A549 (cell line): ENCODE data around the gene RCAN2. TPM values are rescaled to one million over a fixed set of nuclear protein-coding genes. Genes with fewer than 3 reads are reported as not detected.

ENCODE experiments used
- ATAC-seq, 2 experiments: fragments of 200-7000 bp in 1 of 2; fragments of >200 bp in 1 of 2; cut with Nextera tagmentation in 1 of 2; cut with Tn5 transposase in 1 of 2; 3 replicates each; pipeline versions ENCODE4 v1.8.0 to v1.9.1; 2018 to 2020; ENCODE audit warnings: mild to moderate bottlenecking in 1 of 2, moderate library complexity in 1 of 2
- CTCF ChIA-PET: fragments of 300-600 bp; sonication (Branson Sonifier 250); formaldehyde crosslinking; extraction: SDS; loops from one replicate; lab custom pipeline; 2021; ENCODE audit warnings: antibody characterized with exemption, inconsistent platforms; lab: Yijun Ruan, JAX
- POLR2A ChIA-PET: fragments of 350-600 bp; formaldehyde crosslinking; extraction: SDS; loops from one replicate; lab custom pipeline; 2021; ENCODE audit warnings: antibody characterized with exemption, inconsistent platforms; lab: Yijun Ruan, JAX
- DNase-seq, 2 experiments: peaks; one replicate each; pipeline versions ENCODE4 v3.0.0 to v3.0.0-alpha.2; 2011 to 2016; ENCODE audit warnings: low read depth in 1 of 2, low spot score in 1 of 2
- FAIRE-seq: peaks from 2 replicates; lab custom pipeline; 2011; peaks lifted over from hg19 to GRCh38; lab: Jason Lieb, UNC
- H3K27ac ChIP-seq, 2 experiments: fragments of >200 bp; sonication (Bioruptor Twin); formaldehyde crosslinking; 3 replicates each; pipeline ENCODE4 v1.5.1; 2016 to 2017
- H3K4me1 ChIP-seq: fragments of >200 bp; sonication (Bioruptor Twin); formaldehyde crosslinking; 3 replicates; pipeline ENCODE4 v1.6.1; 2016
- H3K4me2 ChIP-seq: fragments of >200 bp; sonication (Bioruptor Twin); formaldehyde crosslinking; 3 replicates; pipeline ENCODE4 v1.6.1; 2016
- H3K4me3 ChIP-seq: fragments of >200 bp; sonication (Bioruptor Twin); formaldehyde crosslinking; 3 replicates; pipeline ENCODE4 v1.5.1; 2016
- H3K9me3 ChIP-seq: fragments of >200 bp; sonication (Bioruptor Twin); formaldehyde crosslinking; 3 replicates; pipeline ENCODE4 v1.6.1; 2016
- CBX8 ChIP-seq: fragments of 200-600 bp; sonication (generic); IDR thresholded peaks from 2 replicates; pipeline ENCODE4 v1.6.1; 2016
- CHD2 ChIP-seq: fragments of 150-350 bp; IDR thresholded peaks from 2 replicates; pipeline ENCODE4 v1.6.1; 2014; ENCODE audit warnings: low read length; ENCODE audit not compliant: partially characterized antibody
- EHF ChIP-seq: fragments of 250-450 bp; sonication (Bioruptor Pico); IDR thresholded peaks from 2 replicates; pipeline ENCODE4 v1.5.0; 2020; ENCODE audit warnings: mild to moderate bottlenecking
- EHMT2 ChIP-seq: fragments of 200-600 bp; sonication (generic); IDR thresholded peaks from 2 replicates; pipeline ENCODE4 v1.6.1; 2016; ENCODE audit warnings: antibody characterized with exemption, low read depth, mild to moderate bottlenecking, moderate library complexity
- HOXA7 ChIP-seq: fragments of 250-450 bp; sonication (Bioruptor Pico); IDR thresholded peaks from 2 replicates; pipeline ENCODE4 v1.5.0; 2020; ENCODE audit warnings: mild to moderate bottlenecking, moderate library complexity
- HOXB13 ChIP-seq: fragments of 250-450 bp; sonication (Bioruptor Pico); IDR thresholded peaks from 2 replicates; pipeline ENCODE4 v1.5.0; 2020; ENCODE audit warnings: low read depth, mild to moderate bottlenecking, moderate library complexity
- JUN ChIP-seq, 2 experiments: fragments of >200 bp; sonication (Bioruptor Twin); formaldehyde crosslinking; IDR thresholded peaks; 2 replicates in 1 of 2; 3 replicates in 1 of 2; pipeline ENCODE4 v1.6.1; 2016 to 2017
- KDM5A ChIP-seq: fragments of 200-600 bp; sonication (generic); IDR thresholded peaks from 2 replicates; pipeline ENCODE4 v1.6.1; 2016; ENCODE audit warnings: antibody characterized with exemption, mild to moderate bottlenecking
- MAFK ChIP-seq: fragments of 450-650 bp; IDR thresholded peaks from 2 replicates; pipeline ENCODE4 v1.6.1; 2014; ENCODE audit not compliant: partially characterized antibody
- MAZ ChIP-seq: fragments of 150-350 bp; IDR thresholded peaks from 2 replicates; pipeline ENCODE4 v1.6.1; 2014; ENCODE audit warnings: antibody characterized with exemption, low read depth, low read length, borderline replicate concordance
- NR3C1 ChIP-seq: fragments of >200 bp; sonication (Bioruptor Twin); formaldehyde crosslinking; IDR thresholded peaks from 3 replicates; pipeline ENCODE4 v1.6.1; 2017
- POLR2AphosphoS2 ChIP-seq: conservative IDR thresholded peaks from 2 replicates; pipeline ENCODE4 v1.6.1; 2012; ENCODE audit warnings: low read length, improper control_type of control experiment, inconsistent platforms
- RAD21 ChIP-seq, 2 experiments: fragments of >200 bp in 1 of 2; sonication (Bioruptor Twin) in 1 of 2; formaldehyde crosslinking in 1 of 2; IDR thresholded peaks in 1 of 2; conservative IDR thresholded peaks in 1 of 2; 2 replicates in 1 of 2; 3 replicates in 1 of 2; pipeline ENCODE4 v1.6.1; 2012 to 2018; ENCODE audit warnings: inconsistent platforms in 1 of 2
- RARB ChIP-seq: fragments of 250-450 bp; sonication (Bioruptor Pico); IDR thresholded peaks from 2 replicates; pipeline ENCODE4 v1.8.0; 2021; ENCODE audit warnings: mild to moderate bottlenecking, moderate library complexity
- TP53 ChIP-seq: fragments of 250-450 bp; sonication (Bioruptor Pico); IDR thresholded peaks from 2 replicates; pipeline ENCODE4 v1.5.0; 2021; ENCODE audit warnings: mild to moderate bottlenecking, moderate library complexity
- ZC3H11A ChIP-seq: fragments of 450-650 bp; IDR thresholded peaks from 2 replicates; pipeline ENCODE4 v1.6.1; 2014; ENCODE audit warnings: antibody characterized with exemption, mild to moderate bottlenecking
- ZSCAN20 ChIP-seq: fragments of 250-450 bp; sonication (Bioruptor Pico); IDR thresholded peaks from 2 replicates; pipeline ENCODE4 v1.8.0; 2022; ENCODE audit warnings: mild to moderate bottlenecking, moderate library complexity
- WGBS: methylation state at CpG from one replicate; pipeline ENCODE4 v1.1.6; 2017; ENCODE audit errors: missing lambda C conversion rate; 5-methylcytosine and 5-hydroxymethylcytosine counted together
- polyA plus RNA-seq, 4 experiments: library from polyadenylated mRNA; depleted of rRNA in 3 of 4; stranded (reverse); fragments of >200 nt; fragmentation: RNase III in 1 of 4; extraction: RNeasy Plus Mini Kit Qiagen cat#74134 plus additional on column Dnase treatment in 1 of 4; gene quantifications; 2 replicates in 3 of 4; 3 replicates in 1 of 4; pipeline ENCODE4 v1.2.3, GENCODE V29; 2011 to 2017
- TF ChIP-seq, protein P1 (sequence below): fragments of 450-650 bp; IDR thresholded peaks from 2 replicates; pipeline ENCODE4 v1.6.1; 2014; ENCODE audit warnings: antibody characterized with exemption
- TF ChIP-seq, protein P2 (sequence below): fragments of >200 bp; sonication (Bioruptor Twin); formaldehyde crosslinking; IDR thresholded peaks from 3 replicates; pipeline ENCODE4 v1.6.1; 2016
- TF ChIP-seq, protein P3 (sequence below): fragments of 200-600 bp; sonication (generic); IDR thresholded peaks from 2 replicates; pipeline ENCODE4 v1.6.1; 2016; ENCODE audit warnings: antibody characterized with exemption, mild to moderate bottlenecking, moderate library complexity
- TF ChIP-seq, protein P4 (sequence below): fragments of 250-450 bp; sonication (Bioruptor Pico); IDR thresholded peaks from 2 replicates; pipeline ENCODE4 v1.5.0; 2020; ENCODE audit warnings: low read depth, mild to moderate bottlenecking, moderate library complexity

The RCAN2 gene
- polyA plus RNA-seq, 2 of the 4 experiments (the other 2 are of a cell fraction) = not detected

DNA sequence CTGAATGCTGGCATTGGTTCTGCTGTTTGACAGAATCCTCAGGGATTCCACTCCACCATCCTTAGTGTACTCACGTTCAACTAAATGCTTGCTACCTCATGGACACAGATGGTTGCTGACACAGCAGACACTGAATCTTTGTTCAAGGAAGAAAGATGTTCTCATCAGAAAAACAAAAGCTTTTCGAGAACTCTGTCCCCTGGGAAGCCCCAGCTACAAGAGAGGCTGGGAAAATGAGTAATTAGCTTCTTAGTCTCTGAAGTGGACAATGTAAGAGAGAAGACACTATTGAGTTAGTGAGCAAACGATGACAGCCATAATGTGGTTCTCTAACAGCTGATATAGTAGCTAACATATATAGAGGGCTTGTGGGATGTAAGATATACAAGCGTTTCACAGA is 289.5 kb downstream of the RCAN2 start:
- ChIA-PET POLR2A (no interaction called here), CTCF (no interaction called here)
- Histone ChIP-seq H3K4me1 (no peaks in the 10 kb centered on the region), H3K4me3 (no peak overlapping the region), H3K4me2 (no peak overlapping the region), H3K27ac (no peak overlapping the region), H3K9me3 (no peaks in the 10 kb centered on the region)
- WGBS = 5% methylated on average over 4 of the region's 4 CpGs
- FAIRE-seq (no peak), ATAC-seq (no peak), DNase-seq (no peak)
- TF ChIP-seq RAD21 (conservative IDR thresholded peaks at IDR 0.05 in 1 of 2, IDR thresholded peaks at IDR 0.05 in 1 of 2) = no peak

DNA sequence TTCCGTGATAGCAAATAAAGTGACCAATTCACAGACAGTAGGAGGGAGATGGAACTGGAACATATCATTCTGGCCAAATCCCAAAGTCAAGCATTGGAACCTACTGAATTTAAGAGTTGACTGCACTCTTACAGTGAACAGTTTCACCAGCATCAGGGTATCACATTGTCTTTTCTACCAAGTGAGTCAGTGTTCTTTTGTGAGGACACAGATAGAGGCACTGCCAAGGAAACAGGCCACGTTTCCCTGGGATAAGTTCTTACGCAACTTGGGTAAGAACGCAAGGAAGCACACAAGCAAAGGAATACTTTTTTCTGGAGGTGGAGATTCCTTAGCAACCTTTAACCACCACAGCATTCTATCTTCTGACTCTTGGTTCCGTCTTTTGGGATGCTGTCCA is 291.9 kb downstream of the RCAN2 start:
- no peaks in the 10 kb centered on the region for H3K9me3 ChIP-seq
- H3K4me2 ChIP-seq = no peak overlapping the region
- ChIA-PET CTCF (no interaction called here), POLR2A (no interaction called here)
- H3K4me1 ChIP-seq = no peaks in the 10 kb centered on the region
- DNase-seq = no peak
- no peak overlapping the region for H3K27ac ChIP-seq
- 48% methylated on average over 5 of the region's 5 CpGs for WGBS
- TF ChIP-seq MAZ (no peak), MAFK (no peak), ZSCAN20 (CRISPR knock-in tag) (no peak), POLR2AphosphoS2 (no peak), CHD2 (no peak), HOXA7 (CRISPR knock-in tag) (no peak), HOXB13 (CRISPR knock-in tag) (no peak), KDM5A (no peak), JUN (IDR thresholded peaks at IDR 0.05) (no peak), TP53 (CRISPR knock-in tag) (no peak), ZC3H11A (no peak), CBX8 (no peak), EHMT2 (no peak), RARB (CRISPR knock-in tag) (no peak)
- TF ChIP-seq, protein P1, sequence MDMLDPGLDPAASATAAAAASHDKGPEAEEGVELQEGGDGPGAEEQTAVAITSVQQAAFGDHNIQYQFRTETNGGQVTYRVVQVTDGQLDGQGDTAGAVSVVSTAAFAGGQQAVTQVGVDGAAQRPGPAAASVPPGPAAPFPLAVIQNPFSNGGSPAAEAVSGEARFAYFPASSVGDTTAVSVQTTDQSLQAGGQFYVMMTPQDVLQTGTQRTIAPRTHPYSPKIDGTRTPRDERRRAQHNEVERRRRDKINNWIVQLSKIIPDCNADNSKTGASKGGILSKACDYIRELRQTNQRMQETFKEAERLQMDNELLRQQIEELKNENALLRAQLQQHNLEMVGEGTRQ = no peak
- TF ChIP-seq, protein P2, sequence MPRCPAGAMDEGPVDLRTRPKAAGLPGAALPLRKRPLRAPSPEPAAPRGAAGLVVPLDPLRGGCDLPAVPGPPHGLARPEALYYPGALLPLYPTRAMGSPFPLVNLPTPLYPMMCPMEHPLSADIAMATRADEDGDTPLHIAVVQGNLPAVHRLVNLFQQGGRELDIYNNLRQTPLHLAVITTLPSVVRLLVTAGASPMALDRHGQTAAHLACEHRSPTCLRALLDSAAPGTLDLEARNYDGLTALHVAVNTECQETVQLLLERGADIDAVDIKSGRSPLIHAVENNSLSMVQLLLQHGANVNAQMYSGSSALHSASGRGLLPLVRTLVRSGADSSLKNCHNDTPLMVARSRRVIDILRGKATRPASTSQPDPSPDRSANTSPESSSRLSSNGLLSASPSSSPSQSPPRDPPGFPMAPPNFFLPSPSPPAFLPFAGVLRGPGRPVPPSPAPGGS = no peak
- TF ChIP-seq, protein P3, sequence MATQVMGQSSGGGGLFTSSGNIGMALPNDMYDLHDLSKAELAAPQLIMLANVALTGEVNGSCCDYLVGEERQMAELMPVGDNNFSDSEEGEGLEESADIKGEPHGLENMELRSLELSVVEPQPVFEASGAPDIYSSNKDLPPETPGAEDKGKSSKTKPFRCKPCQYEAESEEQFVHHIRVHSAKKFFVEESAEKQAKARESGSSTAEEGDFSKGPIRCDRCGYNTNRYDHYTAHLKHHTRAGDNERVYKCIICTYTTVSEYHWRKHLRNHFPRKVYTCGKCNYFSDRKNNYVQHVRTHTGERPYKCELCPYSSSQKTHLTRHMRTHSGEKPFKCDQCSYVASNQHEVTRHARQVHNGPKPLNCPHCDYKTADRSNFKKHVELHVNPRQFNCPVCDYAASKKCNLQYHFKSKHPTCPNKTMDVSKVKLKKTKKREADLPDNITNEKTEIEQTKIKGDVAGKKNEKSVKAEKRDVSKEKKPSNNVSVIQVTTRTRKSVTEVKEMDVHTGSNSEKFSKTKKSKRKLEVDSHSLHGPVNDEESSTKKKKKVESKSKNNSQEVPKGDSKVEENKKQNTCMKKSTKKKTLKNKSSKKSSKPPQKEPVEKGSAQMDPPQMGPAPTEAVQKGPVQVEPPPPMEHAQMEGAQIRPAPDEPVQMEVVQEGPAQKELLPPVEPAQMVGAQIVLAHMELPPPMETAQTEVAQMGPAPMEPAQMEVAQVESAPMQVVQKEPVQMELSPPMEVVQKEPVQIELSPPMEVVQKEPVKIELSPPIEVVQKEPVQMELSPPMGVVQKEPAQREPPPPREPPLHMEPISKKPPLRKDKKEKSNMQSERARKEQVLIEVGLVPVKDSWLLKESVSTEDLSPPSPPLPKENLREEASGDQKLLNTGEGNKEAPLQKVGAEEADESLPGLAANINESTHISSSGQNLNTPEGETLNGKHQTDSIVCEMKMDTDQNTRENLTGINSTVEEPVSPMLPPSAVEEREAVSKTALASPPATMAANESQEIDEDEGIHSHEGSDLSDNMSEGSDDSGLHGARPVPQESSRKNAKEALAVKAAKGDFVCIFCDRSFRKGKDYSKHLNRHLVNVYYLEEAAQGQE = no peak
- TF ChIP-seq, all 56 proteins: peak for 0
- no peak for ATAC-seq
- no peak overlapping the region for H3K4me3 ChIP-seq
- FAIRE-seq = no peak

DNA sequence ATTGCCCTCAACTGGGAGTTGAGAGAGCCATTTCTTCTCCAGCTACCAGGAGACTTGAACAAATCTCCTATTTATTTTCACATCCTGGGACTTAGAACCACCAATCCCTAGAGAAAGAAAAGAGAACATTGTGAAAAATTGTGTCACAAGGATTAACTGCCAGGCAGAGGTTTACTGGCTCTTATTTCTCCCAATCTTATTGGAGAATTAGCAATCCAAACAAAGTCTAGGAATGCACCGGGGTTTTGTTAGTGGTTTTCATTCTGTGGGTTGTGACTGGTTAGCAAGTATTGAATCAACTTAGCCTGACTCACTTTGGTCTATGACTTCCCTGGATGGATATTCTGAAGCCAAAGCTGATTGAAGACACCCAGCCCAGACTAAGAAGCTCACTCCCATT is 299.3 kb downstream of the RCAN2 start:
- H3K4me3 ChIP-seq = no peak overlapping the region
- ChIA-PET POLR2A (no interaction called here), CTCF (no interaction called here)
- H3K4me1 ChIP-seq = no peaks in the 10 kb centered on the region
- H3K9me3 ChIP-seq = no peaks in the 10 kb centered on the region
- DNase-seq = no peak
- no peak for FAIRE-seq
- 0% methylated on average over 1 of the region's 1 CpG for WGBS
- H3K27ac ChIP-seq = no peak overlapping the region
- TF ChIP-seq HOXB13 (CRISPR knock-in tag) = no peak
- no peak for TF ChIP-seq EHF (CRISPR knock-in tag)
- TF ChIP-seq, protein P4, sequence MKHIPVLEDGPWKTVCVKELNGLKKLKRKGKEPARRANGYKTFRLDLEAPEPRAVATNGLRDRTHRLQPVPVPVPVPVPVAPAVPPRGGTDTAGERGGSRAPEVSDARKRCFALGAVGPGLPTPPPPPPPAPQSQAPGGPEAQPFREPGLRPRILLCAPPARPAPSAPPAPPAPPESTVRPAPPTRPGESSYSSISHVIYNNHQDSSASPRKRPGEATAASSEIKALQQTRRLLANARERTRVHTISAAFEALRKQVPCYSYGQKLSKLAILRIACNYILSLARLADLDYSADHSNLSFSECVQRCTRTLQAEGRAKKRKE = no peak
- TF ChIP-seq NR3C1 = no peak
- no peak for ATAC-seq
- H3K4me2 ChIP-seq = no peak overlapping the region
